GM18858 (cell line): ENCODE measurements around the gene BCAM.
A peak's percentile ranks its signal among the peaks of the same experiment; 100 is the strongest.
"Not testable (repeated sequence)": the region's sequence is repeated elsewhere in the genome, so short reads cannot be mapped to it uniquely, and the experiment has no call there.

ENCODE experiments used
- ATAC-seq: cut with Tn5 transposase; IDR thresholded peaks from one replicate; pipeline ENCODE4 v1.9.1; 2021; ENCODE audit not compliant: unreplicated experiment

Gene BCAM, protein sequence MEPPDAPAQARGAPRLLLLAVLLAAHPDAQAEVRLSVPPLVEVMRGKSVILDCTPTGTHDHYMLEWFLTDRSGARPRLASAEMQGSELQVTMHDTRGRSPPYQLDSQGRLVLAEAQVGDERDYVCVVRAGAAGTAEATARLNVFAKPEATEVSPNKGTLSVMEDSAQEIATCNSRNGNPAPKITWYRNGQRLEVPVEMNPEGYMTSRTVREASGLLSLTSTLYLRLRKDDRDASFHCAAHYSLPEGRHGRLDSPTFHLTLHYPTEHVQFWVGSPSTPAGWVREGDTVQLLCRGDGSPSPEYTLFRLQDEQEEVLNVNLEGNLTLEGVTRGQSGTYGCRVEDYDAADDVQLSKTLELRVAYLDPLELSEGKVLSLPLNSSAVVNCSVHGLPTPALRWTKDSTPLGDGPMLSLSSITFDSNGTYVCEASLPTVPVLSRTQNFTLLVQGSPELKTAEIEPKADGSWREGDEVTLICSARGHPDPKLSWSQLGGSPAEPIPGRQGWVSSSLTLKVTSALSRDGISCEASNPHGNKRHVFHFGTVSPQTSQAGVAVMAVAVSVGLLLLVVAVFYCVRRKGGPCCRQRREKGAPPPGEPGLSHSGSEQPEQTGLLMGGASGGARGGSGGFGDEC

DNA sequence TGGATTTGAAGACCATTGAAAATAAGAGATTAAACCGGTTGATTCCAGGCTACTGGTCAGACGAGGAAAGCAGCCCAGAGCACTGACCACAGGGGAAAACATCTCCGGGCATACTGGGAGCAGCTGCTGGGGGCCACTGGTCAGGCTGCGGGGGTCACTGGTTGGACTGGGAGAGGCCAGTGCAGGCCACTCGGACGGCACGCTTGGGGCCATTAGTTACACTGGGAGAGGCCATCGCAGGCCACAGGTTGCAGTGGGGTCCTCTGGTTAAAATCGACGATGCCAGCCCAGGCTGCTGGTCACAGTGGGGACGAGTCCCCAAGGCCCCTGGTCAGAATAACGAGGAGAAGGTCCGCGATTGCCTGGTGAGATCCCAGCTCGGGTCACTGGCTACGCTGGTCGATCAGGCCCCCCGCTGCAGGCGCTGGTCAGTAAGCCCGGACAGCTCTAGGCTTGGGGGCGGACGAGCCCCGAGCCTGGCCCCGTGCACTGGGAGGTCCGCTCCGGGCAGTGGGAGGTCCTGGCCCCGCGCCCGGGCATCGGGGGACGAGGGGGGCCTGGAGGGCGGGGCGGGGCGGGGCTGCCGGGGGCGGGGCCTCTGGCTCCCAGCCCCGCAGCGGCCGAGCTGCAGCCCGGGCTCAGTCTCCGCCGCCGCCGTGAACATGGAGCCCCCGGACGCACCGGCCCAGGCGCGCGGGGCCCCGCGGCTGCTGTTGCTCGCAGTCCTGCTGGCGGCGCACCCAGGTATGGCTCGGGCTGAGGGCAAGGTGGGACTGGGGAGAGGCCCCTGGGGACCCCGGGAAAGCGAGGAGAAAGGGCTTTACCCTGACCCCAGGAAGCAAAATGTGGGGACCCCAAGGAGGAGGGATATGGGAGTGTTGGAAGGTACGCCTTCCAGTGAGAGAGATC is at the start of gene BCAM:
Gene BCAM (plus strand): TSS at position 641 of the 909 bp plus-strand sequence. CDS start 22 bp downstream, at position 663.
- ATAC-seq: no peak

- no peak for ATAC-seq
These were observed 46.9 kb upstream of the BCAM start for GRCh38 chr19:44762038-44762437.

- no peak for ATAC-seq
These were observed 43.6 kb upstream of the BCAM start for GRCh38 chr19:44765033-44765948.

DNA sequence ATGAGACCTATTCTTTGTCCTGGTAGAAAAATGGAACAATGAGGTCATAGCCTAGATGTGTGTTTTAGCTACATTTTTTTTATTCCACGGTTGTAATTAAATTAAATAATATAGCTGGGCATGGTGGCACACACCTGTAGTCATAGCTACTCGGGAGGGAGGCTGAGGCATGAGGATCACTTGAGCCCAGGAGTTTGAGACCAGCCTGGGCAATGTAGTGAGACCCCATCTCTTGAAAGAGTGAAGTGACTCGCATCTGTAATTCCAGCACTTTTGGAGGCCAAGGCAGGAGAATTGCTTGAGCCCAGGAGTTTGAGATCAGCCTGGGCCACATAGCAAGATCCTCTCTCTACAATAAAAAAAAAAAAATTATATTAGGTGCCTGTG is 43.0 kb upstream of the BCAM start:
- ATAC-seq: no peak

DNA sequence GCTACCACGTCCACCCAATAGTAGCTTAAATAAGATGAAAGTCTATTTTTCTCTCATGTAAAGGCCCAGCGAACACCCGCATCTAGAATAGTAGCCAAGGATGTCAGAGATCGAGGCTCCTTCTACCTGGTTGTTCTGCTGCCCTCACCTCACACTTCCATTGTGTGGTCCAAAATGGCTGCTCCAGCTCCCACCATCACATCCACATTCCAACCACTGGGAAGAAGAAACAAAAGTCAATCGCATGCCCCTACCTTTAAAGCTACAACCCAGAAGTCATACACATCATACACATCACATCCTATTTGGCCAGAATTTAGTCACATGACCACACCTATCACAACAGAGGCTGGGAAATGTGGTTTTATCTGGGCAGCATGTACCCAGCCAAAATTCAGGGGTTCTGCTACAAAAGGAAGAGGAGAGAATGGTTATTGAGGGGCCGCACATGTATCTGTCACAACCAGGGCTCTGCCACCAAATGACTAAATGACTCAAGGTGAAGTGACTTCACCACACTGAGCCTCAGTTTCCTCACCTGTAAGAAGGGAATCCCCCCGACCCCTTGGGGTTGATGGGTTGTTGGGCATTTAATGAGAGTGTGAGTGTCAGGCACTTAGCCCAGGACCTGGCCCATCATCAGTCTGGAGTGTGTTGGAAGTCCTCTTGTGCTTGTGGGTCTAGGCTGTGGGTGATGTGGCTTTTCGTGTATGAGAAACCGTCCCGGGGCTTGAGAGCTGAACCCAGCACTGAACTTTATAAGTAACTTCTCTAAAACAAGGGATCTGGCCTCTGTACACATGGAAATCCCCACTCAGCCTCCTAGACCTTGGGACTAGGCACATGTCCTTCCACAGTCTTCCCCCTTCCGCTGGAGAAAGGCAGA is 41.4 kb upstream of the BCAM start:
- ATAC-seq: no peak

- ATAC-seq: peak; percentile 89
These were observed 38.2 kb upstream of the BCAM start for GRCh38 chr19:44770550-44771257.

- ATAC-seq: not testable (repeated sequence)
These were observed 36.8 kb upstream of the BCAM start for GRCh38 chr19:44772144-44772543.

GRCh38 chr19:44772959-44773358 is 35.9 kb upstream of the BCAM start:
- no peak for ATAC-seq

DNA sequence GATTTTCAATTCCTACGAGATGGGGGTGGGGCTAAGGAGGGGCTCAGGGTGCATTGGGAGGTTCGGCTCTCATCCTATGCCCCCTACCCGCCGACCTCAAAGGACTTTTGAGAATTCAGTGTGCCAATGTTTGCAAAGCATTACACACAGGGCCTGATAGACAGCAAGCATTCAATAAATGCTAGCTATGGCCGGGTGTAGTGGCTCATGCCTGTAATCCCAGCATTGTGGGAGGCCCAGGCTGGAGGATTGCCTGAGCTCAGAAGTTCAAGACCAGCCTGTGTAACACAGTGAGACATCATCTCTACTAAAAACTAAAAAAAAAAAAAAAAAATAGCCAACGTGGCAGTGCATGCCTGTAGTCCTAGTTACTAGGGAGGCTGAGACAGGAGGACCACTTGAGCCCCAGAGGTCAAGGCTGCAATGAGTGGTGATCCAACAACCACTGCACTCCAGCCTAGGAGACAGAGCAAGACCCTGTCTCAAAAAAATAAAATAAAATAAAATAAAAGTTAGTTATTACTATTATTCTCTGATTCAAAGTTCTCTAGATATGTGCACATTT is 33.1 kb upstream of the BCAM start:
- no peak for ATAC-seq

DNA sequence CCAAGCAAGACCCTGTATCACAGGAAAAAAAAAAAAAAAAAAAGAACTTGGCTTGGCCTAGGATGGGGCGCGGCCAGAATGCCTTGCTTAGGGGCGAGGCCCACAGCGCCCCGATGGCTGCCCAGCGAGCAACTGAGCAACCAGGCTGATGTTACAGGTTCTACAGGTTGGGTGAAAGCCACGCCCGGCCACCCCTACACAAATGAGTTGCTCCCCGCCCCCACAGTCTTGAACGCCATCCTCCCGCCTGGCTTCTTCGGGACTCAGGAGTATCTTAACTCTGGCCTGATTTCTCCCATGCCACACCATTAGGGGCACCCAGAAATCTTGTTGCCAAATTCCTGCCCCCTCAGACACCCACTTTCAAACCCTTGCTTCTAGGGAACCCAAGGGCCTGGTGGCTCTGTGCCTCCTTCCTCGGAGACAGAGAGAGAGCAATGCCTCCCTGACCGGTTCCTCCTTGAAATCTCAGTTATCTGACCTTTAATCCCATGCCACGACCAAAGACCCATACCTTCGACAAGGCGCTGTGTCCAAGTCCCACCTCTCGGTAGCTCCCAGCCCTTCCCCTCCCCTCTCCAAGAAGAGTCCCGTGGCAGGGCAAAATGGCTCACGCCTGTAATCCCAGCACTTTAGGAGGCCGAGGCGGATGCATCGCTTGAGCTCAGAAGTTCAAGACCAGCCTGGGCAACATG is 32.4 kb upstream of the BCAM start:
- ATAC-seq: no peak

DNA sequence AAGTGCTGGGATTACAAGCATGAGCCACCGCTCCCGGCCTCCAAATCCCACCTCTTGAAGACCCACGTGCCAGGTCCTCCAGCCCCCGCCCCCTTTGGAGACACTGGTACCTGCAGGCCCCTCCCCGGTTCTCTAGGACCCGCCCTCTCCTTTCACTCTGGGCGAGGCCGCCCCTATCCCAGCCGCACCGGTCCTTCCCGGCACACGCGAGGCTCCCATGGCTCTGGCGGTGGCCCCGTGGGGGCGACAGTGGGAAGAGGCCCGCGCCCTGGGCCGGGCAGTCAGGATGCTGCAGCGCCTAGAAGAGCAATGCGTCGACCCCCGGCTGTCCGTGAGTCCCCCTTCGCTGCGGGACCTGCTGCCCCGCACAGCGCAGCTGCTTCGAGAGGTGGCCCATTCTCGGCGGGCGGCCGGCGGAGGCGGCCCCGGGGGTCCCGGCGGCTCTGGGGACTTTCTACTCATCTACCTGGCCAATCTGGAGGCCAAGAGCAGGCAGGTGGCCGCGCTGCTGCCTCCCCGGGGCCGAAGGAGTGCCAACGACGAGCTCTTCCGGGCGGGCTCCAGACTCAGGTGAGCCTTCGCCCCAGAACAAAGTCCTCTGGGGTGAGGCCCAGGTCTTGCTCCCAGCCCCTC is 31.1 kb upstream of the BCAM start, which contains the start of gene CBLC:
Gene CBLC (plus strand): TSS at position 176 of the 633 bp plus-strand sequence. CDS start 42 bp downstream, at position 218.
- ATAC-seq: no peak

DNA sequence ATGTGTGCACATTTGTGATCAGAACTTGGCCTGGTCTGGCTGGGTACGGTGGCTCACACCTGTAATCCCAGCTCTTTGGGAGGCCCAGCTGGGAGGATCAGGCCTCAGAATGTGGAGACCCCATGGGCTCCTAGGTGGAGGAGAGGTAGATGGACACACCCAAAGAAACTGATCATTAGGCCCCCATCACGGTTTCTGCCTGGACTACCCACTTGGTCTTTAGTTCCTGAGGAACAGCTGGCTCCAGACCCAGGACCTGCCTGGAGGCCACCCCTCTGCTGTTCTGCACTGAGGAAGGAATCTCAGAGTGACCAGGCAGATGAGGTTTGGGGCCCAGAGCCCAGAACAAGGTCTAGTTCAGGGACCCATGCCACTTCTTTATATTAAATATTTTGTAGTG is 29.8 kb upstream of the BCAM start:
- no peak for ATAC-seq

- not testable (repeated sequence) for ATAC-seq
These were observed 27.2 kb upstream of the BCAM start for GRCh38 chr19:44781694-44782093.

DNA sequence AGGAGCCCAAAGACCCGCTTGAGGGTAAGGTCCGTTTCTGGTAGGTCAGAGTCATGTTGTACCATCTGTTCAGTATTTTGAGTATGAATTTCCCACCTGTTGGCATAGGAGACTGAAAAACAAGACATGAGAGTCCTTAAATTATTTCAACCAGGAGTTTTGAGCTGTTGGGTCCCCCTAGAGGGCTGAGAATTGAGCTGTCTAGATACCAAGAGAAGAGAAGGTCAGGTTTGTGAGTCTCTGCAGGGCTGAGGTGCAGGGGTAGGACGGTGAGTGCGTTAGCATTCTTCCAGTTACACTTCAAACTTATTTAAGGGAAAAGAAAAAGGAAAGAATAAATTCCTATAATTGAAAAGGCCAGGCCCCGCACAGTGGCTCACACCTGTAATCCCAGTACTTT is 26.2 kb upstream of the BCAM start:
- no peak for ATAC-seq

DNA sequence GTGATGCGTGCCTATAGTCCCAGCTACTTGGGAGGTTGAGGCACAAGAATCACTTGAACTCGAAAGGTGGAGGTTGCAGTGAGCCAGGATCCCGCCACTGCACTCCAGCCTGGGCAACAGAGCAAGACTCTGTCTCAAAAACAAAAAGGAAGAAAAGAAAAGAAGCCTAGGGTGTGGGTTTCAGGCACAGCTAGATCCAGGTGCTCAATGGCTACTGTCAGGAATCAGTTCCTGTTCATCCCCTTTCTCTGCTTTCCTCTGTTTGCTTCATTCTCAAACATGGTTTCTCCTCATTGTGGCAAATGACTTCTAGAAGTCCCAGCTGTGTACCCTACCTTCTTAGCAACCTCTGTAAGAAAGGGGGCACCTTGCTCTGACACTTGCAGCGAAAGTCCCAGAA is 25.4 kb upstream of the BCAM start:
- no peak for ATAC-seq

- ATAC-seq: no peak
These were observed 23.6 kb upstream of the BCAM start for GRCh38 chr19:44785271-44785670.

- ATAC-seq: no peak
These were observed 22.9 kb upstream of the BCAM start for GRCh38 chr19:44785993-44786392.
